Parathyroid adenoma (tissue), 2 donors: ENCODE measurements around the gene ARID5A.
"Not testable (repeated sequence)": the region's sequence is repeated elsewhere in the genome, so short reads cannot be mapped to it uniquely, and the experiment has no call there.

Source experiments
- H2AFZ ChIP-seq: fragments of 300-600 bp; sonication (generic); one replicate; pipeline ENCODE4 v1.7.0; 2017; ENCODE audit warnings: antibody characterized with exemption, mild to moderate bottlenecking
- H3K27ac ChIP-seq: fragments of 300-600 bp; sonication (generic); one replicate; pipeline ENCODE4 v1.7.0; 2017
- H3K27me3 ChIP-seq: fragments of 300-600 bp; sonication (generic); one replicate; pipeline ENCODE4 v1.7.0; 2017; ENCODE audit warnings: low read length; ENCODE audit not compliant: control insufficient read depth, insufficient read depth
- H3K36me3 ChIP-seq: fragments of 300-600 bp; sonication (generic); one replicate; pipeline ENCODE4 v1.7.0; 2017; ENCODE audit warnings: low read length; ENCODE audit not compliant: control insufficient read depth, insufficient read depth
- H3K4me1 ChIP-seq: fragments of 300-600 bp; sonication (generic); one replicate; pipeline ENCODE4 v1.7.0; 2017; ENCODE audit warnings: control low read depth
- H3K4me2 ChIP-seq: fragments of 300-600 bp; sonication (generic); one replicate; pipeline ENCODE4 v1.7.0; 2017; ENCODE audit warnings: low read length
- H3K4me3 ChIP-seq: fragments of 300-600 bp; sonication (generic); one replicate; pipeline ENCODE4 v1.7.0; 2017; ENCODE audit warnings: low read depth, low read length
- H3K79me2 ChIP-seq: fragments of 300-600 bp; sonication (generic); one replicate; pipeline ENCODE4 v1.7.0; 2017; ENCODE audit warnings: control low read depth
- H3K9ac ChIP-seq: fragments of 300-600 bp; sonication (generic); one replicate; pipeline ENCODE4 v1.7.0; 2017; ENCODE audit warnings: mild to moderate bottlenecking
- H3K9me3 ChIP-seq: fragments of 300-600 bp; sonication (generic); one replicate; pipeline ENCODE4 v1.7.0; 2017; ENCODE audit warnings: low read length; ENCODE audit not compliant: control insufficient read depth
- CTCF ChIP-seq: fragments of 300-600 bp; sonication (generic); IDR thresholded peaks from one replicate; pipeline ENCODE4 v1.7.0; 2017; ENCODE audit warnings: antibody characterized with exemption, mild to moderate bottlenecking
- donor health status: primary hyperparathyroidism.

The ARID5A gene

DNA sequence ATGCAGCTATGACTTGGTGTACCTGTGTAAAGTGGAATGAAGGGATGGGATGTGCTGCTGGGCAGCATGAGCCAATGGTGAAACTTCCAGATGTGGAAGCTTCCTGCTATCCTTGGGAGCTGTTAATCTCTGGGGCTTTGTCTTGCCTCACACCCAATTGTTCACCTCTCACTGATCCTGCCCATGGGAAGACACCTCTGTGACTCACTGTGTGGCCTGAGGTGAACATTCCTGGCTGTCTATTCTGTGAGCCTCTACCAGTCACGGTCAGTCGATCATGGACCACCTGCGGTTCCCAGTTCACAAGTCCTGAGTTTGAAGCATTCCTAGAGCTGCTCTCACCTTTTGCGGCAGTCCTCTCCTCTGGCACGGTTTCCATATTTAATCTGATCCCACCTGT, 43.5 kb upstream of the ARID5A start:
- Histone ChIP-seq H3K4me3 (no peak overlapping the region), H3K79me2 (no peaks in the 10 kb centered on the region), H3K4me2 (no peak overlapping the region), H3K27ac (no peak overlapping the region), H3K36me3 (no peaks in the 10 kb centered on the region), H3K9ac (no peak overlapping the region), H3K4me1 (no peaks in the 10 kb centered on the region), H2AFZ (no peak overlapping the region), H3K27me3 (no peaks in the 10 kb centered on the region), H3K9me3 (no peaks in the 10 kb centered on the region)
- TF ChIP-seq CTCF, result no peak

DNA sequence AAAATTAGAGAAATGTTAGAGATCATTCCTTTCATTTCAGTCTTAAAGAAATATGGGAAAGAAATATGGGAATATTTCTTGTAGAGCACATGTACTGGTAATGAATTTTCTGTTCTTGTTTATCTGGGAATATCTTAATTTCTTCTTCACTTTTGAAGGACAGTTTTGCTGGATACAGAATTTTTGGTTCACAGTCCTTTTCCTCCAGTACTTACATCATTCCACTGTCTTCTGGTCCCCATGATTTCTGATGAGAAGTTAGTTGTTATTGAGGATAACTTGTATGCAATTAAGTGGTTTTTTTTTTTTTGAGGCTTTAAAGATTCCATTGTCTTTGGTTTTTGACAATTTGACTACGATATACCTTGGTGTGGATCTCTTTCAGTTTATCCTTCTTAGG, 42.4 kb upstream of the ARID5A start:
- no peaks in the 10 kb centered on the region for H3K9me3 ChIP-seq
- H3K36me3 ChIP-seq, result no peaks in the 10 kb centered on the region
- H3K27ac ChIP-seq, result no peak overlapping the region
- H3K9ac ChIP-seq, result no peak overlapping the region
- no peaks in the 10 kb centered on the region for H3K4me1 ChIP-seq
- H3K4me3 ChIP-seq, result no peak overlapping the region
- no peaks in the 10 kb centered on the region for H3K79me2 ChIP-seq
- no peak overlapping the region for H3K4me2 ChIP-seq
- TF ChIP-seq CTCF, result no peak
- no peaks in the 10 kb centered on the region for H3K27me3 ChIP-seq
- H2AFZ ChIP-seq, result no peak overlapping the region

DNA sequence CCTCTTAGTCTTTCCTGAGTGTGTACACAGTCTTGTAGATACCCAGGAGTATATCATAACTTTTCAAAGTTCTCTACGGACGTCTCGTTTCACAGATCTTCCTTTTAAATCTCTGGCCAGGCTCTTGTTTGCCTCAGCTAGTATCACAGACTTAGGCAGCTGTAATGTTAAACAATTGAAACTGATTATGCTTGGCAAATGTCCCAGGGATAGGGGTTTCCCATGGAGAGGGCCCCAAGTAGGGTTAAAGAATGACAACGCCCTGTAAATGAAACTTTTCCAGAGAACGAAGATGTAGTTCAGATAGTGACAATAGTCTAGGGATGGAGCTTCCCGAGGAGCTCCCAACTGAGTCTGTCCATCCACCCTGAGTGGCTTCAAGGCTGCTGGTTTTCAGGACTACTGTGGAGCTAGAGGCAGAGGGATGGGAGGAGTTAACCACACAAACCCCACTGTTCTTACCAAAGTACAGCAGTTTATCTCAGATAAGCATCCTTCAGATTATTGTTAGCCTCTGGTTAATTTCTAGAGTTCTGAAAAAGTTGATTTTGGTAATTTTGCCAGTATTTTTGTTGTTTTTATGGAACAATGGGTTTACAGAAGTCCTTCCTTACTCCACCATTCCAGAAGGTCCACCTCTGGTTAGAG, 40.4 kb upstream of the ARID5A start:
- Histone ChIP-seq H2AFZ (no peak overlapping the region), H3K27ac (no peak overlapping the region), H3K27me3 (no peaks in the 10 kb centered on the region), H3K79me2 (no peaks in the 10 kb centered on the region), H3K9ac (no peak overlapping the region), H3K36me3 (no peaks in the 10 kb centered on the region), H3K9me3 (no peaks in the 10 kb centered on the region), H3K4me2 (no peak overlapping the region), H3K4me1 (no peaks in the 10 kb centered on the region), H3K4me3 (no peak overlapping the region)
- no peak for TF ChIP-seq CTCF

GRCh38 chr2:96498021-96498431, 38.5 kb upstream of the ARID5A start:
- no peak for TF ChIP-seq CTCF
- no peaks in the 10 kb centered on the region for H3K79me2 ChIP-seq
- H3K4me3 ChIP-seq, result no peak overlapping the region
- H3K36me3 ChIP-seq, result no peaks in the 10 kb centered on the region
- no peaks in the 10 kb centered on the region for H3K4me1 ChIP-seq
- H3K9ac ChIP-seq, result no peak overlapping the region
- H3K27me3 ChIP-seq, result no peaks in the 10 kb centered on the region
- no peak overlapping the region for H3K27ac ChIP-seq
- H2AFZ ChIP-seq, result no peak overlapping the region
- no peaks in the 10 kb centered on the region for H3K9me3 ChIP-seq
- no peak overlapping the region for H3K4me2 ChIP-seq

- not testable (repeated sequence) for H3K27me3 ChIP-seq, H3K4me2 ChIP-seq, H3K4me3 ChIP-seq, H3K4me1 ChIP-seq, H3K79me2 ChIP-seq, H2AFZ ChIP-seq, H3K9me3 ChIP-seq, H3K9ac ChIP-seq, H3K36me3 ChIP-seq, H3K27ac ChIP-seq
Measured at GRCh38 chr2:96498611-96499010, 37.9 kb upstream of the ARID5A start.
